Mammary epithelial cell (primary cell): ENCODE data around the gene RBM42.

Experiments
- CTCF ChIP-seq, 2 donors: IDR thresholded peaks in 1 of 2; conservative IDR thresholded peaks in 1 of 2; 2 replicates each; pipeline ENCODE4 v1.5.1; 2011 to 2012; ENCODE audit warnings: inconsistent platforms in 2 of 2, low read length in 2 of 2, mild to moderate bottlenecking in 2 of 2, control low read depth in 1 of 2, low read depth in 1 of 2; ENCODE audit not compliant: insufficient read depth in 1 of 2; ENCODE audit errors: extremely low read depth in 1 of 2
- EZH2 ChIP-seq: IDR thresholded peaks from 2 replicates; pipeline ENCODE4 v1.6.1; 2012; ENCODE audit warnings: low read length, inconsistent platforms, borderline replicate concordance

GRCh38 chr19:35657904-35658700, 29.3 kb downstream of the RBM42 start:
- peak in 1 of 2 donors; percentile 14 for TF ChIP-seq CTCF (conservative IDR thresholded peaks at IDR 0.05 in 1 of 2, IDR thresholded peaks at IDR 0.05 in 1 of 2; ENCODE audit: extremely low read depth in 1 of 2, insufficient read depth in 1 of 2, low read depth in 1 of 2, low read length in 2 of 2)
- no peak for TF ChIP-seq EZH2
